ENCODE results near the gene CDKN2B-AS1.

The CDKN2B-AS1 gene

GRCh38 chr9:22142671-22143070, 148.1 kb downstream of the CDKN2B-AS1 start:
- H3K4me1 ChIP-seq (ENCODE audit: control insufficient read depth, low read depth, low read length), result no peaks in the 10 kb centered on the region
- no peak overlapping the region for H3K27ac ChIP-seq (ENCODE audit: low read length)

DNA sequence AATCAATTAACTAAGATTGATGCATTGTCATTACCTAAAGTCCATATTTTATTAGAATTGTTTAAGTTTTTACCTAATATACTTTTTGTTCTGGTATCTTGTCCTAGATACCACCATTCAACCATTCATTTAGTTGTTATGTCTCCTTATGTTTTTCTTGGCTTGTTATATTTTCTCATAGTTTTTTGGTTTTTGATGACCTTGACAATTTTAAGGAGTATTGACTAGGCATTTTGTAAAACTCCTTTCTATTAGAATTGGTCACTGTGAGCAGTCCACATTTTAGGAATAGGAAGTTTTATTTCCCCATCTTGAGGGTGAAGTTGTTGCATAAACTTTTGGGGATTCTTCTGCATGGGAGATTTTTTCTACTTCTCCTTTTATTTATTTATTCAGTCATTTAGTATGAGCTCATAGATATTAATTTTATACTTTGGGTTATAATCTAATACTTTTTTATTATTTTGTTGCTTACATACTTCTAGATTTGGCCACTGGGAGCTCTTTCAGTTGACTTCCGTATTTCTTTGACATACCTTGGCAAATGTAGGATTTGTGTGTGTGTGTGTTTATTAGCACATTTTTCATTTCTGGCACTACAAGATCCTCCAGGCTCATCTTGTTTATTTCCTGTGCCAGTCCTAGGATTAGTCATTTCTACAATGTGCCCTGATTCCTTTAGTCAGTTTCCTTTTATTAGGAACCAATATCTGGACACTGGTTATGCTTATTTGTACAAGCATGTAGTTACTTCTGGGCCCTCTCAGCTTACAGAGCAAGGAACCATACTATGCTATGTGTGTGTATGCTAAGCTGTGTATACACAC, 149.4 kb downstream of the CDKN2B-AS1 start:
- Histone ChIP-seq H3K9ac (ENCODE audit: low read length) (no peak overlapping the region), H3K36me3 (ENCODE audit: control insufficient read depth, low read depth, low read length) (no peaks in the 10 kb centered on the region), H3K4me1 (ENCODE audit: control insufficient read depth, low read depth, low read length) (no peaks in the 10 kb centered on the region), H3K4me3 (ENCODE audit: low read length) (no peak overlapping the region), H3K9me3 (ENCODE audit: control insufficient read depth, low read depth, low read length) (no peaks in the 10 kb centered on the region), H3K27me3 (ENCODE audit: control insufficient read depth, insufficient read depth, low read length) (no peaks in the 10 kb centered on the region), H3K27ac (ENCODE audit: low read length) (no peak overlapping the region)

More at GRCh38 chr9:22142671-22143070, 148.1 kb downstream of the CDKN2B-AS1 start:
- Histone ChIP-seq H3K4me3 (ENCODE audit: low read length) (no peak overlapping the region), H3K9me3 (ENCODE audit: control insufficient read depth, low read depth, low read length) (no peaks in the 10 kb centered on the region), H3K27me3 (ENCODE audit: control insufficient read depth, insufficient read depth, low read length) (no peaks in the 10 kb centered on the region), H3K9ac (ENCODE audit: low read length) (no peak overlapping the region), H3K36me3 (ENCODE audit: control insufficient read depth, low read depth, low read length) (no peaks in the 10 kb centered on the region)

DNA sequence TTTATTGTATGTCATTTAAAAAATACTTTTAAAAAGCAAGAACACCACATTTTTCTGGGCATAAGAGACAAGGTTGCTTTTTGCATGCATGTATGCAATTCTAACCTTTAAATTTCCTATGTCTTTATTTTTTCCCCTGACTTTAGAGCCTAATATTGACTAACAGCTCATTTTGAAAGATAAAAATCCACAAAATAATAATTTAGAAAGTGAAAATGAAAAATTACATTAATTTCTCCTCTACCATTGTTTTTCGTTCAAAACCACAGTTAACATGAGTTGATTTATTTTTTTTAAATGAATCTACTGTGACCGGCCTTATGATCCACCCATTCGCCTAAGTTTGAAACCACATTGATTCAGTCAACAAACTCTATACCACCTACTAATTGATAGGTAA, 152.0 kb downstream of the CDKN2B-AS1 start:
- no peak overlapping the region for H3K27ac ChIP-seq (ENCODE audit: low read length)

GRCh38 chr9:22147813-22148527, 153.4 kb downstream of the CDKN2B-AS1 start:
- no peaks in the 10 kb centered on the region for H3K9me3 ChIP-seq (ENCODE audit: control insufficient read depth, low read depth, low read length)
- H3K27ac ChIP-seq (ENCODE audit: low read length), result no peak overlapping the region
- H3K4me3 ChIP-seq (ENCODE audit: low read length), result no peak overlapping the region
- no peak overlapping the region for H3K9ac ChIP-seq (ENCODE audit: low read length)
- no peaks in the 10 kb centered on the region for H3K36me3 ChIP-seq (ENCODE audit: control insufficient read depth, low read depth, low read length)
- H3K4me1 ChIP-seq (ENCODE audit: control insufficient read depth, low read depth, low read length), result no peaks in the 10 kb centered on the region
- no peaks in the 10 kb centered on the region for H3K27me3 ChIP-seq (ENCODE audit: control insufficient read depth, insufficient read depth, low read length)

More for the DNA sequence above, 152.0 kb downstream of the CDKN2B-AS1 start:
- Histone ChIP-seq H3K4me1 (ENCODE audit: control insufficient read depth, low read depth, low read length) (no peaks in the 10 kb centered on the region), H3K9me3 (ENCODE audit: control insufficient read depth, low read depth, low read length) (no peaks in the 10 kb centered on the region), H3K27me3 (ENCODE audit: control insufficient read depth, insufficient read depth, low read length) (no peaks in the 10 kb centered on the region), H3K4me3 (ENCODE audit: low read length) (no peak overlapping the region), H3K36me3 (ENCODE audit: control insufficient read depth, low read depth, low read length) (no peaks in the 10 kb centered on the region), H3K9ac (ENCODE audit: low read length) (no peak overlapping the region)

GRCh38 chr9:22148528-22148875, 153.9 kb downstream of the CDKN2B-AS1 start:
- no peaks in the 10 kb centered on the region for H3K4me1 ChIP-seq (ENCODE audit: control insufficient read depth, low read depth, low read length)
- H3K27ac ChIP-seq (ENCODE audit: low read length), result no peak overlapping the region
- H3K4me3 ChIP-seq (ENCODE audit: low read length), result no peak overlapping the region
- H3K9me3 ChIP-seq (ENCODE audit: control insufficient read depth, low read depth, low read length), result no peaks in the 10 kb centered on the region
- H3K36me3 ChIP-seq (ENCODE audit: control insufficient read depth, low read depth, low read length), result no peaks in the 10 kb centered on the region
- H3K27me3 ChIP-seq (ENCODE audit: control insufficient read depth, insufficient read depth, low read length), result no peaks in the 10 kb centered on the region
- no peak overlapping the region for H3K9ac ChIP-seq (ENCODE audit: low read length)

DNA sequence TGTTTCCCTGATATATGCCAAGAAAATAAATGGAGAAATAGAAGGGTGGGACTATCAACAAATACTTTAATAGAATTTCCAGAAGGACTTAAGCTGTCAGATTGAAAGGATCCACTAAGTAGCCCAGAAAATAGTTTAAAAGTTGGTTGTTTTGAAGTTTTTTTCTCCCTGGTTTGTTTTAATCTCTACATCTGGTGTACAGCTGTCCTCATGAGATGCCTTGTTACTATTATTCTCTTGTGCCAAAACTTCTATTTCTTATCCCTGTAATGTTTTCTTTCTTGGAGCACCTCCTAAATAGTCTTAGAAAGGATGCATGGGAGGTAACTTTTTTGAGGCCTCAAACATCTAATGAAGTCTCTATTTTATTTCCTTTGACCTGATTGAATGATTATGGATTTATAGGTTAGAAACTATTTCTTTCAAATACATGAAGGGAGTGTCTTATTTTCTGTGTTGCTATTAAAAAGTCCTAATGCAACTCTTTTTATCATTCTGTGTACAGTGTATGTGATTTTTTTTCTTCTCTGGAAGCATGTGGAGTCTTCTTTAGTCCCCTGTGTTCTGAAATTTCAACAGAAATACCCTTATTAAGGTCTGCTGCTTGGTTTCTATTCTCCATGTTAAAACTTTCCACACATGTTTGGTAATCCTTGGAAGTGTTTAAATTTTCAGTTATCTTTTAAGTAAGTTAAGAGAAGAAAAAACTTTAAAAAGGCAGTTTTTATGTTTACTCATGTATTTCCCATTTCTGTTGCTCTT, 154.5 kb downstream of the CDKN2B-AS1 start:
- Histone ChIP-seq H3K27ac (ENCODE audit: low read length) (no peak overlapping the region), H3K9ac (ENCODE audit: low read length) (no peak overlapping the region), H3K4me1 (ENCODE audit: control insufficient read depth, low read depth, low read length) (no peaks in the 10 kb centered on the region), H3K9me3 (ENCODE audit: control insufficient read depth, low read depth, low read length) (no peaks in the 10 kb centered on the region), H3K4me3 (ENCODE audit: low read length) (no peak overlapping the region), H3K27me3 (ENCODE audit: control insufficient read depth, insufficient read depth, low read length) (no peaks in the 10 kb centered on the region), H3K36me3 (ENCODE audit: control insufficient read depth, low read depth, low read length) (no peaks in the 10 kb centered on the region)

- Histone ChIP-seq H3K4me1 (ENCODE audit: control insufficient read depth, low read depth, low read length) (no peaks in the 10 kb centered on the region), H3K27ac (ENCODE audit: low read length) (no peak overlapping the region), H3K36me3 (ENCODE audit: control insufficient read depth, low read depth, low read length) (no peaks in the 10 kb centered on the region), H3K27me3 (ENCODE audit: control insufficient read depth, insufficient read depth, low read length) (no peaks in the 10 kb centered on the region), H3K9ac (ENCODE audit: low read length) (no peak overlapping the region), H3K9me3 (ENCODE audit: control insufficient read depth, low read depth, low read length) (no peaks in the 10 kb centered on the region), H3K4me3 (ENCODE audit: low read length) (no peak overlapping the region)
These were observed 159.5 kb downstream of the CDKN2B-AS1 start for GRCh38 chr9:22154064-22154463.

DNA sequence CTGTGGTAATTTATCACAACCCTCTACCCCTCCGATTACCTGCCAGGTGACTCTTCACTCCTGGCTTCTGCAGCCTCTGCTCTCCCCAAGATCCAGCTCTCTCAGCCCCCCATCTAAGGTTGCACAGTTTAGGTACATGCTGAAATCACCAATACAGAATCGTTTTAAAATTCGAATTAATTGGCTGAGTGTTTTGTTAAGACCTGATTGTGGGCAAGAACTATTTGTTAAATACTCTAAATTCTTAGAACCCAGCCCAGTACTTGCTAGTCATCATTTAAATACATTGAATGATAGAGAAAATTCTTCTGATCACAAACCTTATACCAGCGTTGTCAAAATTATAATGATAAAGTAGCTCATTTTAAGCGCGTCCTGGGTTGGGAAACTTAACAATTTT, 162.0 kb downstream of the CDKN2B-AS1 start:
- no peak overlapping the region for H3K4me3 ChIP-seq (ENCODE audit: low read length)
- no peaks in the 10 kb centered on the region for H3K4me1 ChIP-seq (ENCODE audit: control insufficient read depth, low read depth, low read length)
- H3K27me3 ChIP-seq (ENCODE audit: control insufficient read depth, insufficient read depth, low read length), result no peaks in the 10 kb centered on the region
- no peaks in the 10 kb centered on the region for H3K36me3 ChIP-seq (ENCODE audit: control insufficient read depth, low read depth, low read length)
- no peak overlapping the region for H3K9ac ChIP-seq (ENCODE audit: low read length)
- no peaks in the 10 kb centered on the region for H3K9me3 ChIP-seq (ENCODE audit: control insufficient read depth, low read depth, low read length)
- no peak overlapping the region for H3K27ac ChIP-seq (ENCODE audit: low read length)

DNA sequence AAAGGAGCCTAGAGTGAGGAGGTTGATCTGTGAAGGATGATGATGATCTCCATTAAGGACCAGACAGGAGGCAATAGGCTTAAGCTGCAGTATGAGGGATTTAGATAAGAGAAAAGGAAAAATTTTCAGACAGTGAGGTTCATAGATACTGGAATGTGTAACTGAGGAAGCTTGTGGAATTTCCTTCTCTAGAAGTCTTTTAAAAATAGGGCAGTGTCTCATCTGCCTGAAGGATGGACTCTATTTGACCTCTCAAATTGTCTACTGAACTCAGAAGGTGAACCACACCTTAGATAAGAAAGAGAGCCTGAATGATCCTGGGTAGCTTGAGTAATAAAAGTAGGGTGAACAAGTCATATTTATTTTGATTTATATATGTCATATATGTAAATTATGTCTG, 162.7 kb downstream of the CDKN2B-AS1 start:
- Histone ChIP-seq H3K9me3 (ENCODE audit: control insufficient read depth, low read depth, low read length) (no peaks in the 10 kb centered on the region), H3K4me3 (ENCODE audit: low read length) (no peak overlapping the region), H3K4me1 (ENCODE audit: control insufficient read depth, low read depth, low read length) (no peaks in the 10 kb centered on the region), H3K27me3 (ENCODE audit: control insufficient read depth, insufficient read depth, low read length) (no peaks in the 10 kb centered on the region), H3K27ac (ENCODE audit: low read length) (no peak overlapping the region), H3K36me3 (ENCODE audit: control insufficient read depth, low read depth, low read length) (no peaks in the 10 kb centered on the region), H3K9ac (ENCODE audit: low read length) (no peak overlapping the region)

GRCh38 chr9:22157828-22158227, 163.2 kb downstream of the CDKN2B-AS1 start:
- H3K27ac ChIP-seq (ENCODE audit: low read length), result no peak overlapping the region
- no peaks in the 10 kb centered on the region for H3K9me3 ChIP-seq (ENCODE audit: control insufficient read depth, low read depth, low read length)
- H3K4me1 ChIP-seq (ENCODE audit: control insufficient read depth, low read depth, low read length), result no peaks in the 10 kb centered on the region
- no peak overlapping the region for H3K9ac ChIP-seq (ENCODE audit: low read length)
- H3K36me3 ChIP-seq (ENCODE audit: control insufficient read depth, low read depth, low read length), result no peaks in the 10 kb centered on the region
- H3K4me3 ChIP-seq (ENCODE audit: low read length), result no peak overlapping the region
- no peaks in the 10 kb centered on the region for H3K27me3 ChIP-seq (ENCODE audit: control insufficient read depth, insufficient read depth, low read length)

- H3K27ac ChIP-seq (ENCODE audit: low read length), result no peak overlapping the region
- H3K9me3 ChIP-seq (ENCODE audit: control insufficient read depth, low read depth, low read length), result no peaks in the 10 kb centered on the region
- no peaks in the 10 kb centered on the region for H3K27me3 ChIP-seq (ENCODE audit: control insufficient read depth, insufficient read depth, low read length)
- no peaks in the 10 kb centered on the region for H3K36me3 ChIP-seq (ENCODE audit: control insufficient read depth, low read depth, low read length)
- H3K4me1 ChIP-seq (ENCODE audit: control insufficient read depth, low read depth, low read length), result no peaks in the 10 kb centered on the region
- no peak overlapping the region for H3K9ac ChIP-seq (ENCODE audit: low read length)
- H3K4me3 ChIP-seq (ENCODE audit: low read length), result no peak overlapping the region
These were observed 163.7 kb downstream of the CDKN2B-AS1 start for GRCh38 chr9:22158271-22158670.

Data from iPS-18a (cell line).